ENCODE measurements around the gene RBM17.

The RBM17 gene

DNA sequence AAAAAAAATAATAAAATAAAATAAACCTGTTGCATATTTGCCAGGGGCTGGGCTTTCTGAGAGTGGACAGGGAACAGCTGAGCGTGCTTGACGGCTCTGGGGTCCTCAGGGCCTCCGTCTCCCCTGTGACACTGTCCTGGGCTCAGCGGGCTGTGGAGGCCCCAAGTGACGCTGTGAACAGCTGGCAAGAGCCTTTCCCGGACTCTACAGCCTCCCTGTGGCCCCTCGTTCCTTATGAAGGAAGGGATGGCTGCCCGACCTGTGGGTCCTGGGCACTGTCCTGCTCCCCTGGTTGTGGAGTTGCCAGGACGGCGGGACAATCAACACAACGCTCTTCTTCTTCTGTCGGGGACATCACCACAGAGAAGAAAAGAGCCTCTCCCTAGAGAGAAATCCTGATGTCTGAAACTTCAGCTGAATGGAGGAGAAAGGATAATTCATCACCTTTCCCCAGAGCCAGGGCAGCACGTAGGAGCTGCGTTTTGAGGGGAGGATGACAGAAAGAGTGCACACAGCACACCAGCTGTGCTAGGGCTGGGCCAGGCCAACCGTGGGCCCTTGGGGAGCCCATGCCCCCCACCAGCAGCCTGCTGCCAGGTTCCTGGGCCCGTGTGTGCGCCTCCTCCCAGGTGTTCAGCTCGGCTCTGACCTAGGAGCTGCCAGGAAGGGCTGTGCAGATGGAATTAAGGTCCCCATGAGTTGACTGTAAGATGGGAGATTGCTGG, 45.4 kb downstream of the RBM17 start:
- no peak overlapping the region for H3K27ac ChIP-seq
- TF ChIP-seq CTCF (conservative IDR thresholded peaks at IDR 0.05) = no peak

- H3K27ac ChIP-seq = no peak overlapping the region
- TF ChIP-seq CTCF (conservative IDR thresholded peaks at IDR 0.05) = no peak
Observed at GRCh38 chr10:6135039-6135438, 46.2 kb downstream of the RBM17 start.

DNA sequence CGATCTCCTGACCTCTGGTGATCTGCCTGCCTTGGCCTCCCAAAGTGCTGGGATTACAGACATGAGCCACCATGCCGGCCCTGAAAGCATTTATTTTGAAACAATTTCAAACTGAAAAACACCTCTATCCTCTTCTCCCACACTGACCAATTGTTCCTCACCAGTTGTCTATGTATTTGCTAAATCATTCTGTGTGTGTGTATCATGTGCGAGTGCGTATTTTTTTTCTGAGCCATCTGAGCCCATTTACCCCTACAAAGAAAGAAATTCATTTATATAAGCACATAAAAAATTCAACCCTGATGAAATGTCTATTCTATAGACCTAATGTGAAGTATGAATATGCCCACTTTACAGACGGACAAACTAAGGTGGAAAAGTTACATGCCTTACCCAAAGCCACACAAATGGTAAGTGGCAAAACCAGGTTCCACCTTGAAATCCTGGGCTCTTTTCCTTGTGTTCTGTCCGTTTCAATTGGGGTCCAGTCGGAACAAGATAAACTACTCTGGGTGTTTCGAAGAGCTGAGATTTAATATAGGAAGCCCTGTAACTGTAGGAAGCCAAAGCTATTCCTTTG, 46.8 kb downstream of the RBM17 start:
- TF ChIP-seq CTCF (conservative IDR thresholded peaks at IDR 0.05) = no peak
- H3K27ac ChIP-seq = no peak overlapping the region

DNA sequence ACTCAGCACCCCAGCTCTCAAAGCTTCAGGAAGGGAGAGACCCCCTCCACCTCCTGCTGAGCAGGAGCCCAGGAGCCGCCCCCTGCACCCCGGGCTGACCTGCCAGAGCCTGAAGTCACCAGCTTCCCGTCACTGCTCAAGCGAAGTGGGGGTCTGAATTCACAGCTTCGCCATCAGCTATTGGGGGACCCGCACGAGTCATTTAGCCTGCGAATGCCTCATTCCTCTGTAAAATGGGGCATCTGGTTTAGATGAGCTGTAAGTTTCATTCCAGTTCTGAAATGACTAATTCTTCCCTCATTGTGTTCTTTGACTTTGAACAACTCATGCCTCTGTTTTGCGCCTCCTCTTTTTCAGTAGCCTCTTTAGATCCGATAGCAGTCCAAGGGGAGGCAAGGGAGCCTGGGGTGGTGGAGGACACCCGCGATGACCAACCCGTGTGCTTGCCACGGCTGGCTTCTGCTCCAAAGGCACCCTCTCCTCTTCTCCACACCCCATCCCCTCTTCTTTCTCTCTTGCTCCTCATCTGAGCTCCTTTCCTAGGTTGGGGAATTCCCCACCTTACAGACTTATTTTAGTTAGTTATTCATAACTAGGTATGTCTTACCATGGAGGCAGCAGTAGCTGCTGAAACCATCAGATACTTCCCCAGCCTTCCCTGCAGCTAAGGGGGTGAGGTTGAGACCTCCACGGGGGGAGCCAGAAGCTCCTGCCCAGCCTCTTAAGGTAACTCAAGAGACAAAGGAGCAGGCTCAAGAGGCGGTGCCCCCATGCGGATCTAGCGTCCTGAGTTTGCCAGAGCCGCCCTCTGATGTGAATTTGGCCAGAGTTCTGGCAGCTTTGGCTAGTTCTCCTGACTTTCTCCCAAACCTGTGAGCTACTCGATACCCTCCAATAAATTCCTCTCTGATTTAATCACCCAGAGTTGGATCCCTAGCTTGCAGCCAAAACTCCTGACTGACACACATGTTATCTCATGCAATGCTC, 47.7 kb downstream of the RBM17 start:
- no peak overlapping the region for H3K27ac ChIP-seq
- no peak for TF ChIP-seq CTCF (conservative IDR thresholded peaks at IDR 0.05)

GRCh38 chr10:6138456-6138855, 49.6 kb downstream of the RBM17 start:
- no peak overlapping the region for H3K27ac ChIP-seq
- TF ChIP-seq CTCF (conservative IDR thresholded peaks at IDR 0.05) = no peak

- no peak for TF ChIP-seq CTCF (conservative IDR thresholded peaks at IDR 0.05)
- H3K27ac ChIP-seq = no peak overlapping the region
Observed at GRCh38 chr10:6139470-6139869, 50.6 kb downstream of the RBM17 start.
